Measurements from ENCODE around the gene SPR.

Gene SPR

DNA sequence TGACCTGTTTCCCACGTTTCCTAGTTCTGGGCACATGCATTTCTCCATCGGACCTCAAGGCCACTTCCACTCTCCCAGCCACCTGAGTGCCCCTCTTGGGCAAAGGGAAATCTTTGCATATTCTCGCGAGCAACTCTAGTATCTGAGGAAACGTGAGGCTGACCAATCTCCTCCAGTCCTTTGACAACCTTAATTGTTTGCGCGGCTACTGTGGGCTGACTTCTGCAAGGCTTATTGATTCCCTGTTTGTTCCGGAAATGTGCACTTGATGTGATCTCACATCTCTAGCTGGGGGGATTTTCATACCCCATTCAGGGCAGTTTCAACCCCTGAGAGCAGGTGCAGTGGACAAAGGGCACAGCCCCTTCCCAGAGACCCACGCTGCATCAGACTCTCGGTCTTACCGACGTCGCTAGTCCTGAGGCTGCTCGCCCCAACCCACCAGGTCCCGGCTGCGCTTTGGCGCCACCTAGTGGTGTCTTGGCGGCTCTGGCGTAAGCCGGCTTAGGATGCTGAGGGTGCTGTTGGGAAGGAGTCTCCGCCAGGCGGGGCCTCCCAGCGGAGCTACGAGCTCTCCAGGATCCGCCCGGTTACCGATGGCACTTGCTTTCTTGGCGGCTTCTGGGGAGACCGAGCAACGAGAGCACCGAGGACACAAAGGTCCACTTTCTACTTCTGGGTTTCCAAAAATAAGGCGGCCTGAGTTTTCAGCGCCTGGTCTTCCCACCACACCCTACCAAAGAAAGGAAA lies 24.8 kb upstream of the SPR start:
- no peak overlapping the region for H3K27ac ChIP-seq (ENCODE audit: low read depth, low read length)
- H3K9ac ChIP-seq (ENCODE audit: low read depth, low read length): peak overlapping the region; percentile 43
- peaks cover 18% of the 10 kb centered on the region for H3K27me3 ChIP-seq (ENCODE audit: insufficient read depth, low read length)
- peak overlapping the region; percentile 49 for H3K4me3 ChIP-seq (ENCODE audit: low read length)
- H3K36me3 ChIP-seq (ENCODE audit: insufficient read depth, low read length): no peaks in the 10 kb centered on the region
- no peaks in the 10 kb centered on the region for H3K9me3 ChIP-seq (ENCODE audit: insufficient read depth, low read depth, low read length)
- WGBS: 8% methylated on average over 33 of the region's 33 CpGs
- H3K4me1 ChIP-seq (ENCODE audit: insufficient read depth, low read length): peaks cover 10% of the 10 kb centered on the region

GRCh38 chr2:72863046-72863445 lies 24.2 kb upstream of the SPR start:
- peak overlapping the region; percentile 49 for H3K4me3 ChIP-seq (ENCODE audit: low read length)
- H3K27me3 ChIP-seq (ENCODE audit: insufficient read depth, low read length): peaks cover 18% of the 10 kb centered on the region
- no peaks in the 10 kb centered on the region for H3K9me3 ChIP-seq (ENCODE audit: insufficient read depth, low read depth, low read length)
- no peaks in the 10 kb centered on the region for H3K36me3 ChIP-seq (ENCODE audit: insufficient read depth, low read length)
- no peak overlapping the region for H3K27ac ChIP-seq (ENCODE audit: low read depth, low read length)
- H3K4me1 ChIP-seq (ENCODE audit: insufficient read depth, low read length): peaks cover 10% of the 10 kb centered on the region
- WGBS: 51% methylated on average over 13 of the region's 13 CpGs
- H3K9ac ChIP-seq (ENCODE audit: low read depth, low read length): peak overlapping the region; percentile 8; the same call in 1 of the 2 replicates

DNA sequence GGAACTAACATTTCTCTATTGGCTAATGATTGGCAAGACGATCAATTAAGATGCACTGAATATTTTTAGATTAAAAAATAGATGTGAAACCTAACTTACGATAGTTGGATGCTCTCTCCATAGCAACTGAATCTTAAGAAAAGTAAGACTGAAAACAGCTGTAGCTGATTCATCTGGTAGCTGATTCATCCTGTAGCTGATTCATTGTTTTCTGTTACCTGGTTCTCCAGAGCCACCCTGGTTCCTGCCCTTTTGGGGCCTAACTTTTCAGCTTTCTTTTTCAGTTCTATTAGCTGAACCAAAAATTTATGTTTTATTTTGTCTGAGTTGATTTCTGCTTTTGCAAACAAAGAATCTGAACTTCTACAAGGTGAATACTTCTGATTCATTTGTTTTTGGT lies 22.7 kb upstream of the SPR start:
- 95% methylated on average over 1 of the region's 2 CpGs for WGBS
- Histone ChIP-seq H3K36me3 (ENCODE audit: insufficient read depth, low read length) (no peaks in the 10 kb centered on the region), H3K27me3 (ENCODE audit: insufficient read depth, low read length) (peaks cover 18% of the 10 kb centered on the region)

DNA sequence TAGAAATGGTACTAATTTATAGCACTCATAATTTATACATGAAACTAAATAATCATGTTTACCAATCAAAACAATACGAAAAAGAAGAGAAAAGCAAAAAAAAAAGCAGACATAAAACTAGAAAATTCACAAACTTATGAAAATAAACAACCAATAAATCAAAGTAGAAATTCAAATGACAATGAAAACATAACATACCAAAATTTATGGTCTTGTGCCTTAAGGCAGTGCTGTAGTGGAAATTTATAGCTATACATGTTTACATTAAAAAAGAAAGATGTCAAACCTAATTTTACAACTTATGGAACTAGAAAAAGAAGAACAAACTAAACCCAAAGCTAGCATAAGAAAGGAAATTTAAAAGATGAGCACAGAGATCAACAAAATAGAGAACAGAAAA lies 16.1 kb upstream of the SPR start:
- 88% methylated on average over 1 of the region's 1 CpG for WGBS
- Histone ChIP-seq H3K36me3 (ENCODE audit: insufficient read depth, low read length) (no peaks in the 10 kb centered on the region), H3K9me3 (ENCODE audit: insufficient read depth, low read depth, low read length) (0 out of 2 replicates have a peak, but pooled peaks cover 2% of the 10 kb centered on the region), H3K27ac (ENCODE audit: low read depth, low read length) (no peak overlapping the region), H3K27me3 (ENCODE audit: insufficient read depth, low read length) (peaks cover 2% of the 10 kb centered on the region; the same call in 1 of the 2 replicates), H3K4me1 (ENCODE audit: insufficient read depth, low read length) (no peaks in the 10 kb centered on the region), H3K9ac (ENCODE audit: low read depth, low read length) (no peak overlapping the region), H3K4me3 (ENCODE audit: low read length) (no peak overlapping the region)

More for the DNA sequence above, 22.7 kb upstream of the SPR start:
- Histone ChIP-seq H3K27ac (ENCODE audit: low read depth, low read length) (no peak overlapping the region), H3K9me3 (ENCODE audit: insufficient read depth, low read depth, low read length) (no peaks in the 10 kb centered on the region), H3K4me1 (ENCODE audit: insufficient read depth, low read length) (peaks cover 10% of the 10 kb centered on the region), H3K4me3 (ENCODE audit: low read length) (no peak overlapping the region), H3K9ac (ENCODE audit: low read depth, low read length) (no peak overlapping the region)

DNA sequence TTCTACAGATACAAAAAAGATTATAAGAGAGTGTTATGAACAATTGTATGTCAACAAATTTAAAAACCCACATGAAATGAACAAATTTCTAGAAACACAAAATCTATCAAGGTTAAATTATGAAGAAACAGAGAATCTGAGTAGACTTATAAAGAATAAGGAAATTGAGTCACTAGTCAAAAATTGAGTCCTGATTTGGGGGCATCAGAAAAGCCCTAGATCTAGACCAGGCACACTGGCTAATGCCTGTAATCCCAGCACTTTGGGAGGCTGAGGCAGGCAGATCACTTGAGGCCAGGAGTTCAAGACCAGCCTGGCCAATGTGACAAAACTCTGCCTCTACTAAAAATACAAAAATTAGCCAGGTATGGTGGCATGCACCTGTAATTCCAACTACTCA lies 15.3 kb upstream of the SPR start:
- peaks cover 6% of the 10 kb centered on the region for H3K27me3 ChIP-seq (ENCODE audit: insufficient read depth, low read length)
- H3K4me3 ChIP-seq (ENCODE audit: low read length): no peak overlapping the region
- no peaks in the 10 kb centered on the region for H3K4me1 ChIP-seq (ENCODE audit: insufficient read depth, low read length)
- H3K9ac ChIP-seq (ENCODE audit: low read depth, low read length): no peak overlapping the region
- H3K27ac ChIP-seq (ENCODE audit: low read depth, low read length): no peak overlapping the region
- H3K36me3 ChIP-seq (ENCODE audit: insufficient read depth, low read length): no peaks in the 10 kb centered on the region
- H3K9me3 ChIP-seq (ENCODE audit: insufficient read depth, low read depth, low read length): 0 out of 2 replicates have a peak, but pooled peaks cover 2% of the 10 kb centered on the region

GRCh38 chr2:72883356-72883962 lies 3.7 kb upstream of the SPR start:
- H3K9me3 ChIP-seq (ENCODE audit: insufficient read depth, low read depth, low read length): no peaks in the 10 kb centered on the region
- H3K27ac ChIP-seq (ENCODE audit: low read depth, low read length): no peak overlapping the region
- peaks cover 53% of the 10 kb centered on the region for H3K27me3 ChIP-seq (ENCODE audit: insufficient read depth, low read length)
- peaks cover 7% of the 10 kb centered on the region; the same call in 1 of the 2 replicates for H3K4me1 ChIP-seq (ENCODE audit: insufficient read depth, low read length)
- no peak overlapping the region for H3K9ac ChIP-seq (ENCODE audit: low read depth, low read length)
- no peaks in the 10 kb centered on the region for H3K36me3 ChIP-seq (ENCODE audit: insufficient read depth, low read length)
- no peak overlapping the region for H3K4me3 ChIP-seq (ENCODE audit: low read length)
- WGBS: 6% methylated on average over 4 of the region's 4 CpGs

GRCh38 chr2:72886505-72887031 lies 640 bp upstream of the SPR start:
- no peaks in the 10 kb centered on the region for H3K36me3 ChIP-seq (ENCODE audit: insufficient read depth, low read length)
- H3K9me3 ChIP-seq (ENCODE audit: insufficient read depth, low read depth, low read length): no peaks in the 10 kb centered on the region
- H3K27ac ChIP-seq (ENCODE audit: low read depth, low read length): no peak overlapping the region
- peaks cover 7% of the 10 kb centered on the region; the same call in 1 of the 2 replicates for H3K4me1 ChIP-seq (ENCODE audit: insufficient read depth, low read length)
- H3K27me3 ChIP-seq (ENCODE audit: insufficient read depth, low read length): peaks cover 67% of the 10 kb centered on the region
- H3K9ac ChIP-seq (ENCODE audit: low read depth, low read length): no peak overlapping the region
- WGBS: 54% methylated on average over 7 of the region's 7 CpGs
- H3K4me3 ChIP-seq (ENCODE audit: low read length): peak overlapping the region; percentile 69

DNA sequence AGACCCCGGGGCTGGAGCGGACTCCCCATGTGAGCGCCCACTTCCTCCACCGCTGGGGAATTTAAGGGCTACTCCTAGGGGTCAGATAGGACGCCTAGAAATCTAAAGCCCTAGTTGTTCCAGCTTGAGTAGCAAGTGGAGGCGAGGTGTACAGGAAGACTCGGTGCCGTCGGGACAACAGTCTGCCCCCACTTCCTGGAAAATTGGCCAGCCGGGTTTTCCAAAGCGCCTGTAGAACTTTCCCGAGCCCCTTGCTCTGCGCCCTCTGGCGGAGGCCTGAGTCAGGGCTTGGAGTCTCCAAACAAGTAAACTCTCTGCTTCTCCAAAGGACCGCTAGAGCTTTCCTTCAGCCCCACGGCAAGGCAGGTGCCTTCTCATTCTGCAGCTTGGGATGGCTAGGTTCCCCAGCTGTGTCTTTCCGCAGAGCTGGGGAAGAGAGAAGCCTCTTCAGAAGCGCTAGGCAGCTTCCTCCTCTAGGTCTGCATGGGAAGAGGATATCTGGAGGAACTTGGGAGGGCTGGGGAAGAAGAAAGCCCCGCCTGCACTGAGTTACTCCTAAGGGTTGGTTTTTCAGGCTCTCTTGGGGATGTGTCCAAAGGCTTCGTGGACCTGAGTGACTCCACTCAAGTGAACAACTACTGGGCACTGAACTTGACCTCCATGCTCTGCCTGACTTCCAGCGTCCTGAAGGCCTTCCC lies 681 bp downstream of the SPR start:
- peaks cover 7% of the 10 kb centered on the region; the same call in 1 of the 2 replicates for H3K4me1 ChIP-seq (ENCODE audit: insufficient read depth, low read length)
- 12% methylated on average over 21 of the region's 21 CpGs for WGBS
- H3K9ac ChIP-seq (ENCODE audit: low read depth, low read length): peak overlapping the region; percentile 57
- no peaks in the 10 kb centered on the region for H3K9me3 ChIP-seq (ENCODE audit: insufficient read depth, low read depth, low read length)
- no peak overlapping the region for H3K27ac ChIP-seq (ENCODE audit: low read depth, low read length)
- H3K36me3 ChIP-seq (ENCODE audit: insufficient read depth, low read length): no peaks in the 10 kb centered on the region
- peak overlapping the region; percentile 69 for H3K4me3 ChIP-seq (ENCODE audit: low read length)
- H3K27me3 ChIP-seq (ENCODE audit: insufficient read depth, low read length): peaks cover 67% of the 10 kb centered on the region

- Histone ChIP-seq H3K36me3 (ENCODE audit: insufficient read depth, low read length) (no peaks in the 10 kb centered on the region), H3K9ac (ENCODE audit: low read depth, low read length) (no peak overlapping the region), H3K4me3 (ENCODE audit: low read length) (no peak overlapping the region), H3K27me3 (ENCODE audit: insufficient read depth, low read length) (peaks cover 64% of the 10 kb centered on the region), H3K9me3 (ENCODE audit: insufficient read depth, low read depth, low read length) (no peaks in the 10 kb centered on the region), H3K27ac (ENCODE audit: low read depth, low read length) (no peak overlapping the region), H3K4me1 (ENCODE audit: insufficient read depth, low read length) (peaks cover 7% of the 10 kb centered on the region; the same call in 1 of the 2 replicates)
- 89% methylated on average over 11 of the region's 11 CpGs for WGBS
These were observed 1.4 kb downstream of the SPR start for GRCh38 chr2:72888438-72889202.

- Histone ChIP-seq H3K4me3 (ENCODE audit: low read length) (no peak overlapping the region), H3K27ac (ENCODE audit: low read depth, low read length) (no peak overlapping the region), H3K36me3 (ENCODE audit: insufficient read depth, low read length) (no peaks in the 10 kb centered on the region), H3K4me1 (ENCODE audit: insufficient read depth, low read length) (peaks cover 9% of the 10 kb centered on the region), H3K9me3 (ENCODE audit: insufficient read depth, low read depth, low read length) (no peaks in the 10 kb centered on the region), H3K9ac (ENCODE audit: low read depth, low read length) (no peak overlapping the region), H3K27me3 (ENCODE audit: insufficient read depth, low read length) (peaks cover 64% of the 10 kb centered on the region)
- 89% methylated on average over 4 of the region's 4 CpGs for WGBS
These were observed 2.8 kb downstream of the SPR start for GRCh38 chr2:72889991-72890390.

Data from HUES64 (cell line).